GM21529 (cell line): ENCODE data around the gene TRPM3.

Source experiments
- ATAC-seq: cut with Tn5 transposase; IDR thresholded peaks from one replicate; pipeline ENCODE4 v1.9.1; 2021; ENCODE audit not compliant: unreplicated experiment

TRPM3 gene

DNA sequence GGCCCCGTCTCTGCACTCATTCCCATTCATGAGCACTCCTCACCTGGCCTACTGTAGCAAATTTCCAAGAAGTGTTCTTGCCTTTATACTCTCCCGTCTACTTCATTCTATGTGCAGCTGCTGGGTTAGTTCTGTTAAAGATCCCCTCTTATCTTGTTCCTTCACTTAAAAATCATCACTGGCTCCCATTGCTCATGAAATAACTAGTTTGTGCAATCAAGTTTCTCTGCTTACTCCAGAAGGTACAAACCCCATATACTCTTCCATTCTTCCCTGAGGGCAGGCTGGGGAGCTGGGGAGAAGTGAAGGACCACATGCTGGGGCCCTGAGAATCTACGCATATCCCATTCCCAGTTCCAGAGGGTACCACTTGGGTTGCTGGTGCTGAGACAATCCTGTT lies 622.6 kb downstream of the TRPM3 start:
- ATAC-seq: no peak

DNA sequence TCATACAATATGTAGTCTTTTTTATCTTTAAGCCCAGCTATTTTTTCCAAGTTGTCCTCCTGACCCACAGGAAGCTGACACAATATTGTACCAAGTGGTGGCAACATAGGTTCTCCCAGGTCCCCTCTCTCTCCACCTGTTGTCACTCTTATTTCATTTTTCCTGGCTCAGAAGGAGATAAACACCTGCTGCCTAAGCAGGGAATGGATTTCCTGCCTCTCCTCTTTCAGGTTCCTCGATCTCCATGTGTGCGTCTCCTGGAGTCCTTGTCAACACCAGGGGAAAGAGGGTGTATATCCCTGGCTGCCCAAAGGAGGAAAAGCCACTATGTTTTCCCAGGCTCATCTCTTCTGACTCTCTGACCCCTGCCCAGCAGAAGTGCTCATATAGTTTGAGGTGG lies 625.2 kb downstream of the TRPM3 start:
- ATAC-seq: no peak

DNA sequence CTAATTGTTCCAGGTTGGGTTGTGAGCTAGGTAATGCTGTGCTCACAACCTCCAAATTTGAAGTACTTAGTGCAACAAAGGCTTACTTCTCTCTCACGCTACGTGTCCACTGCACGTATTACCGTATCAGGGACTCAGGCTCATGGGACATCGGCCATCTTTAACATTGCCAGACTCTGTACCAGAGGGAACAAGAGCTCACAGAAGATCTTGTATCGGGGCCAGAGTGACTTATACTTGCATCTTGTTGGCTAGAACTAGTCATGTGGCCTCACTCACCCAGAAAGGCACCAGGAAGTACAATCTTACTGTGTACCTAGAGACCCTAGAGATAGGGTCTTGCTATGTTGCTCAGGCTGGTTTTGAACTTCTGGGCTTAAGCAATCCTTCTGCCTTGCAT lies 625.9 kb downstream of the TRPM3 start:
- no peak for ATAC-seq

DNA sequence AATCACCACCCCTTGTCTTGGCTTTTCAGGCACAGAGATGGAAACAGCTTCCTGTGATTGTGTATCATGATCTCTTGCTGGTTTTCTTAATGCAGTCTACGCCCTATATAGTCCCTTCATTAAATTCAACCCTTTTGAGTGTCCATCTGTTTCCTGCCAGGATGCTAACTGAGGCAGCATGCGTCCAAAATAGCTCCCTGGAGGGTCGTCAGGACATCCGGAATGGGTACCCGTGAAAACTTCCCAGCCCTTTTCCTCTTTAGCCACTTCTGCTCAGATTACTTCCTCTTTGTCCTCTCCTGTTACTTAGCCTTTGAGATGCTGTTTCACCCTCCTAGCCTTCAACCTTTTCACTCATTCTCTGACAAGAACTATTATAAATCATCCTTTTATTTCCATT lies 627.2 kb downstream of the TRPM3 start:
- ATAC-seq: no peak

DNA sequence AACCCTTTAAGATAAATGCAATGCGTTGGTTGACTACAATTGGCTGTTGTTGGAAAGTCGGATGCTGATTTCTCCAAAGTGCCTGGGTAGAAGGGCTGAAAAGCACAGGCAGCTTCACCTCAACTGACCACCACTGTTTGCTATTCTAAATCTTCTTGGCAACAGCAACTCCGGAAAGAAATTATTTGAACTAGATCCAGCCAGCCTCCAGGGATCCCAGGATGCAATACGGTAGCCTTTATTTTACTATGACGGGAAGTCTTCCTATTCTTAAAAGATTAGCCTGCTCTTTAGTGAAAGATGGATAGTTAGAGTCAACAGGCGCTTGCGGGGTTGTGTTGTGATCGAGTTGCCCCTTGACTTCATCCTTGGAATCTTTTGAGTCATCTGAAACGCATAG lies 628.4 kb downstream of the TRPM3 start:
- ATAC-seq: no peak

DNA sequence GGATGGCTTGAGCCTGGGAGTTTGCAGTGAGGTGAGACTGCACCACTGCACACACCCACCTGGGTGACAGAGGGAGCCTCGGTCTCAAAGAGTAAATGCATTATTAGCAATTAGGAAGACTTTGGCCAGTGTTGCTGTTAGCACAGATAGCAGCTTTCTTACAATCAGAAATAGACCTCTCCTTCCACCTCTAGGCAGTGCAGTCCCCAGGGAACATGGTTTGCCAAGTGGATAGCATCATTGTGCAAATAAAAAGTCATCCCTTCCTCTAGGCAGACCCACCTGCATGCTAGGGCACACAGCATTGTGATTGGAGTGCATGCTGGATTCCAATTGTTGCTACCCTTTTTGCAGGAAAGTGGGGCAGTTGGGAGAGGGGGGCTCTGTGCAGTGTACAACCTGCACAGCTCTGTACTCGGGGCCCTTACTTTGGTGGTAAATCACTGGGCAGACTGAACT lies 629.1 kb downstream of the TRPM3 start:
- ATAC-seq: no peak

DNA sequence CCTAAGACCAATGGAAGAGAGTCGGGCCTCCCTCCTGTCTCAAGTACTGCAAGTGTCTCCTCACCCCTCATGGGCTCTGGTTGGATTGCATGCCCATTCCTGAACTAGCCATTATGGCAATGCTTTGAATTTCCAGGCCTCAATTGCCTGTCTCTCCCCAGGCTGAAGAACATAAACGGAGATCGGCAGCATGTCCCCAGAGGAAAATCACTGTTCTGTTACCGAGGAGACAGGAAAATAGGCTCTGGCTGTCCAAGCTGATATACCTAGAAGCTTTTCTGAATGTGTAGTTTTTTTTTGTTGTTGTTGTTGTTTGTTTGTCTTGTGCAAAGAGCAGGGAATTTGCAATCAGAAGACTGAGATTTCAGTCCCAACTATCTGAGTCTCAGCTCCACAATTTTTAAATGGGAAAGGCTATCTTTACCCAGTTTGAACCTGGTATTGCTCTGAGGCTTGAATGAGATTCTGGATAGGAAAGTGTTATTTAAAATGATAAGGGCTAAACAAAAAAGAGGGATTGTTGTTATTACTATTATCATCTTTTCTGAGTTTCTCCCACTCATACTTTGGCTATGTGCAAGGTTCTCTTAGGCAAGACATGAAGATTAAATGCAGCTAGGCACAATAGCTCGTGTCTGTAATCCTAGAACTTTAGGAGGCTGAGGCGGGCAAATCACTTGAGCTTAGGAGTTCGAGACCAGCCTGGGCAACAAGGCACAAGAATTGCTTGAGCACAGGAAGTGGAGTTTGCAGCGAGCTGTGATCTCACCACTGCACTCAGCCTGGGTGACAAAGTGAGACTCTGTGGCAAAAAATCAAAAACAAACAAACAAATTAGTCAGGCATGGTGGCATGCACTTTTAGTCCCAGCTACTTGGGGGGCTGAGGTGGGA lies 629.7 kb downstream of the TRPM3 start:
- no peak for ATAC-seq

DNA sequence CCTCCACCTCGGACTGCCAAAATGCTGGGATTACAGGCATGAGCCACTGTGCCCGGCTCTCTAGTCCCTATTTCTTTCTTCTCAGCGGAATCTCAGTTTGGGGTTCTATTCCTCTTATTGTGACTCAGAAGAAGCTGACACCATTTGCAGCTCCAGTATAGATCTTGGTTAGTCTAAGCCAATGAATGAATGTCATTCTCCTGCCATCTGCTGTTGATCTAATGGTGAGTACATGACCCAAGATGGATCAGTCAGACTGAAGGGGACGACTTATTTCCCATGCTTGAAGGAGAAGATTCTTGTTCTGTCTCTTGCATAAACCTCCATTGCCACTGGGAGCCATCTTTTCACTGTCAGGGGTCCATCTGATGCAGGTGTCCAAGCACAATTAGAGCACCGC lies 630.9 kb downstream of the TRPM3 start:
- no peak for ATAC-seq

DNA sequence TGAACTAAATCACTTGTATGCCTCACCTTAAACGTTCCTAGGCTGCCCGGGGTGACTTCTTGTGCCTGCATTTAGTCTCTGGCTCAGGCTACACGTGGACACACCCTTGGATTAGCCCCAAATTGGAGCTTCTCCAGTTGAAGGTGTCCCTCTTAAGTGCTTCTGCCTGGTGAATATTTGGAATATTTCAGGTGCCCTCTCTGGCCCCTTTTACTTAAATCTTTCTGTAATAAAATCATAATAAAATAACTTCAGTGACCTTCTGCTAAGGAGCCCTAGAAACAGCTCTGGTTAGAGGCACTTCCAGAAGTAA lies 632.7 kb downstream of the TRPM3 start:
- ATAC-seq: no peak

DNA sequence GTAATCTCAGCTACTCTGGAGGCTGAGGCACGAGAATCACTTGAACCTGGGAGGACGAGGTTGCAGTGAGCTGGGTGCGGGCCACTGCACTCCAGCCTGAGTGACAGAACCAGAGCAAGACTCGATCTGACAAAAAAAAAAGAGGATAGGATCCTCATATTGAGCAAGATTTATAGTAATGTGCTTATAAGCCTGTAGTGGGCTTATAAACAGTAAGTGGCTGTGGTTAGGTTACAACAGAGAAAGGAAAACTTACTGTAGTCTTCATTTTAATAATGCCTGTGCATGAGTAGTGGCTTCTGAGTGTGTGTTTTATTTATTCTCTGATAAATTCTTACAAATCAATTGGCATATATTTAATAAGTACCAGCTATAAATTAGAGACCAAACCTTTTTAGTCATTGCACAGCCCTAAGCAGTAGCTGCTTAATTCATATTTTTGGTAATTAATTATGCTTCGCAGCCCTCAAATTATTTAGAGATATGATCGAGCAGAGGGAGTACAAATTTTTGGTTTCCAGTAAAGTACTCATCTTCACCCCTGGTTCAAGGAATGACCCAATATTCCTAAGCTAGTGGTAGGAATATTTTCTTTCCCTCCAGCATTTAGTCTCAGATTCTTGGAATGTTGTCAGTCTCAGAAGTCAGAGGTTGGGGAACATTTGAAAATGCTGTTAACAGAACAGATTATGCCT lies 633.2 kb downstream of the TRPM3 start:
- ATAC-seq: no peak

DNA sequence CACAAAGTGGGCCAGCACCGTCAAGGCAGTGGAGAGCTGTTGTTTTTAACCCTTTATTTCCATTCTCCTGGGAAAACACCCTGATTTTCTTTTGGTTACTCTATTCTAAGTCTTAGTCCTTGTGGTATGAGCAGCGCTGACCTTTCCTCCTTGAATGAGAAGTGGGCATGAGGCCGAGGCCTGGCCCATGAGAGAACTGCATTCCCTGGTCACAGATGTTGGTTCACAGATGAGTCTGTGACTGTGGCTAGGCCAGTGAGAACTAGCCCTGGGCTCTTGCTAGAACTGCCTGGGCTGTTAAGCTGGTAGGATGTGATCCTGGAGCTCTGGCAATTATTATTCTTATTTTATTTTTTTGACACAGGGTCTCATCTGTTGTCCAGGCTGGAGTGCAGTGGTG lies 635.3 kb downstream of the TRPM3 start:
- ATAC-seq: no peak

DNA sequence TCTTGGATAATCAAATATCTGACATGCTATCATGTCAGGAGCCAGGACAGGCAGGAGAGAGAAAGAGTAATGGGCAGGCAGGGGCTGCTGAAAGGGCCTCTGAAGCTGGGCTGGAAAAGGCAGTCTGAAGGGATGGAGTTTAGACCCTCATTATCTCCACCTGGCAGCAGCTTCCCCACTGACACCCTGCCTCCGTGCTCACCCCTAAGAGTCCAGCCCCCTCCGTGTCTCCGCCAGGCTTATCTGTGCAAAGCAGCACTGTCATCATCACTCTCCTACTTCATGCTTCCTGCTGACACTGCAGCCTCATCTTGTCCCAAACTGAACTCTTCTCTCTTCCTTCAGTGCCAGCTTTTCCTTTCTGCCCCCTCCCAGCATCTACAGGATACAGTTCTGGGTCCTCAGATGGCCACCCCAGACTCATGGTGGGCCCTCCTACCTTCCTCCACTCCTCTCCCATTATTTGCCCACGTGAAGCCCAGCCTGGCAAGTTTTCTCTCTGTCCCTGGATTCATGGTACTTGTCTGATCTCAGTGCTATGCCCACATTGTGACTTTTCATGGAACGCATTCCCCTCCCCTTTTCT lies 636.1 kb downstream of the TRPM3 start:
- ATAC-seq: no peak

DNA sequence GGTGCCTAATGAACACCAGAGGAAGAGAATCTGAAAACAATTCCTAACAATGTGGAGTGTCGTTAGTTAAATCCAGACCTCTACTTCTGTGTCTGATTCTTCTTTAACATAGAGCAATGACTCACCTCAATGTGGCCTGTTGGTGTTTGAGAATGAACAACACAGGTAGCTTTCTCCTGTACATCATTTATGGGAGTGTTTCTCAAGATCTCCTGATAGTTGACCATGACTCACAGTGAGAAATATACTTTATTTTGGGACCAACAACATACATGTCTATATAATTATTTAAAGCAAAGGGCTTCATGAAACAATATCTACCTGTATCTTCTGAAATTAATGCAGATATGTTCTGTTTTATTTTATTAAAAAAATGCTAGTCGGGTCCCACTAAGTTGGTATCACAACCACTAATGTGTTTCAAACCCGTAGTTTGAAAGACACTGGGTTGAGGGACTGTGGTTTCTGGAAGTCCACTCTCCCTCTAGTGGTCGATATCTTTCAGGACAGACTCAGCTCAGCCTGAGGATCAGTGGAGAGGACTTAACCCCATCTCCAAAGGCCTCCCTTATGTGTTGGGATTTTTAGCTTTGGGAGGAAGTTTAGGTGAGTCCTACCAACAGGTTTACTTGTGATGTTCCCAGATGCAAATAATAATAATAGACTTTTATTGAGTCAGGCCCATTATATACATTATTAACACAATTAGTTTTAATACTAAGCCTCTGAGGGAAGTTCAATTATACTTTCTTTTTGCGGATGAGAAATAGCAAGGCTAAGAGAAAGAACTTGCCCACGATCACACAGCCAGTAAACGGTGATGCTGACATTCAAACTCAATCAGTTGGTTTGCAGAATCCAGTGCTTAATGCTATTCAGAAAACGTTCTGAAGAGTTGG lies 636.9 kb downstream of the TRPM3 start:
- peak; percentile 83 for ATAC-seq

DNA sequence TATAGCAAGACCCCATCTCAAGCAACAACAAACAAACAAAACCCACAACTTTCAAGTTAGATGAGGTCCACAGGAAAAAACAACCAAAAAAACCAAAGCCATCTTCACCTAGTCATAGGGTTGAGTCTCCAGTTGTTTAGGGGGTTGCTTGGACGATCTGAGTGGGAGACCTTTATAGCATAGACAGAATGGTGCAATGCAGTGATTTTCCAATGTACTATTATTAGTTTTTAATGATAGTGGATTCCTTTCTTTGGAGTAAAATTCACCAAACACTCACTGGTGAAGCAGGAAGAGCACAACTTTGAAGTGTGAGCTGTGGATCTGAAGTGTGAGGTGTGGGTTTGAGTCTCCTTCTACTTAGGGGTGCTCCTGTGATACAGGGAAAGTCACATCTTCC lies 640.0 kb downstream of the TRPM3 start:
- no peak for ATAC-seq

DNA sequence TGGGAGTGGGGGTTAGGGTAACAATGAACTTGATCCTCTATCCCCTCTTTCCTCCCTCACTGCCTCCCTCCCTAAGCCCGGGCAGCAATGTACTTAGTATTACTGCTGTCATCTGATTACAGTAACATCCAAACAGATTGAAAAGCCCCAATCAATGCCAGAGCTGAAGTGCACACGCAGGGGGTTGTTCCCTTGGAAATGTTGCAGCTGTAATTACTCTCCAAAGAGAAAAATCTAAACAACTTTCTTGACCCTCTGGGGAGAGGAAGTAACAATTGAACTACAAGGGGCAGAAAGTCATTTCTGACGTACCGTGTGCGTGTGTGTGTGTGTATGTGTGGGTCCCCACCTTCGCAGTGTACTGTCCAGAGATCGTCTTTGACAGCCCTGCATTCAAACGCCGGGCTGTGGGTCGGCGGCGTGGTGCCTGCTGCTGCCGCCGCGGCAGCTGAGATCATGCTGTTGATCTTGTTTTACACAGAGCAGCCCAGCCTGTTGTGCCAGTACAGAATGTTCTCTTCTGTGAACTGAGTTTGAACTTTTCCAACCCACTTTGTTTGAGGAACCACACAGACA lies 640.9 kb downstream of the TRPM3 start:
- ATAC-seq: no peak

DNA sequence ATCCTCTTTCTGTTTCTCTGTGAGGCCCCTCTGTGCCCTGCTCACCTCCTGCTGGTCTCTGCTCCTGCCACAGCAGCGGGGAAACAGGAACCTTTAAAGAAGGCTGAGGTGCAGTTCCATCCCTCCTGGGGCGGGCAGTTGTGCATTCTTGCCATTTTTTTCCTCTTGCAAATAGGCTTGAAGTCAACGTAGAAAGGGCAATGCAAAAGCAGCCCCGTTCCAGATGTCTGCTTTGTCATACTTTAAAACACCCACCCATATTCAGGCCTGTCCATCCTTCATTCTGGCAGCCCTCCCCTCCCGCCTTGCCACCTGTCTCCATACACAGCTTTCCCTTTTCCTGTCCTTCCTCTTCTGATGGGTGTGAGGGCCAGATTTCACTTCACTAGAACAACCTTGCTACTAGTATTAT lies 641.5 kb downstream of the TRPM3 start:
- no peak for ATAC-seq
